Esophagus muscularis mucosa (tissue), 4 donors: ENCODE results near the gene TGFBRAP1. TPM values are rescaled to one million over a fixed set of nuclear protein-coding genes. Genes with fewer than 3 reads are reported as not detected.

ENCODE experiments used
- DNase-seq: peaks from one replicate; pipeline ENCODE4 v3.0.0-alpha.2; 2017; ENCODE audit errors: extremely low spot score
- H3K27ac ChIP-seq, 4 donors: fragments of 200-600 bp; sonication (generic); replicated peaks in 1 of 4; 1 replicate in 3 of 4; 2 replicates in 1 of 4; pipeline ENCODE4 v1.5.1; 2016 to 2019; ENCODE audit warnings: mild to moderate bottlenecking in 1 of 4
- H3K27me3 ChIP-seq, 4 donors: fragments of 200-600 bp; sonication (generic); one replicate each; pipeline versions ENCODE4 v1.5.1 to v1.6.0; 2016 to 2019
- H3K36me3 ChIP-seq, 4 donors: fragments of 200-600 bp; sonication (generic); one replicate each; pipeline ENCODE4 v1.5.1; 2016 to 2019
- H3K4me1 ChIP-seq, 4 donors: fragments of 200-600 bp; sonication (generic); one replicate each; pipeline ENCODE4 v1.5.1; 2016 to 2019
- H3K4me3 ChIP-seq, 4 donors: fragments of 200-600 bp; sonication (generic); 1 replicate in 2 of 4; 2 replicates in 2 of 4; pipeline ENCODE4 v1.5.1; 2016 to 2019; ENCODE audit warnings: mild to moderate bottlenecking in 4 of 4, moderate library complexity in 1 of 4
- H3K9me3 ChIP-seq, 4 donors: fragments of 200-600 bp; sonication (generic); 1 replicate in 3 of 4; 2 replicates in 1 of 4; pipeline ENCODE4 v1.5.1; 2016 to 2019
- CTCF ChIP-seq, 3 experiments: fragments of 200-600 bp in 2 of 3; fragments of 450-650 bp in 1 of 3; sonication (generic) in 2 of 3; IDR thresholded peaks; one replicate each; pipeline ENCODE4 v1.5.1; 2017 to 2019; ENCODE audit warnings: antibody characterized with exemption in 3 of 3, mild to moderate bottlenecking in 2 of 3, moderate library complexity in 1 of 3
- EP300 ChIP-seq: sonication (generic); formaldehyde crosslinking; IDR thresholded peaks from one replicate; pipeline ENCODE4 v1.6.1; 2017; ENCODE audit warnings: antibody characterized with exemption
- POLR2A ChIP-seq: fragments of 450-650 bp; IDR thresholded peaks from one replicate; pipeline ENCODE4 v1.6.1; 2017; ENCODE audit warnings: antibody characterized with exemption, moderate library complexity, mild to moderate bottlenecking, low read depth
- POLR2AphosphoS5 ChIP-seq, 2 donors: sonication (generic); formaldehyde crosslinking; IDR thresholded peaks; one replicate each; pipeline ENCODE4 v1.6.1; 2017; ENCODE audit warnings: antibody characterized with exemption in 2 of 2
- WGBS: methylation state at CpG from one replicate; pipeline ENCODE4 v1.1.5; 2018; 5-methylcytosine and 5-hydroxymethylcytosine counted together
- intact Hi-C: fragments of 100-400 bp; cut with DNase I; formaldehyde crosslinking; loops from one replicate; pipeline ENCODE4 v1.15.1; 2023
- total RNA-seq, 4 donors: library from RNA; depleted of rRNA; stranded (reverse); fragments of >200 nt; gene quantifications; one replicate each; pipeline versions ENCODE4 v1.1.0 to v1.2.1, GENCODE V29; 2016

Gene TGFBRAP1
- total RNA-seq, 4 donors from 2014 or later = 20.8 to 34.4 (median 27.9) TPM

GRCh38 chr2:105262651-105263091 lies 66.9 kb downstream of the TGFBRAP1 start:
- H3K36me3 ChIP-seq = peaks cover 25 to 50% (median 40%) of the 10 kb centered on the region in 4 donors
- 86% methylated on average over 10 of the region's 10 CpGs for WGBS

GRCh38 chr2:105261061-105261460 lies 68.5 kb downstream of the TGFBRAP1 start:
- H3K27me3 ChIP-seq = no peaks in the 10 kb centered on the region
- H3K4me3 ChIP-seq = no peak overlapping the region
- intact Hi-C loops = no loop called here
- peaks cover 11 to 34% (median 24%) of the 10 kb centered on the region in 4 donors for H3K36me3 ChIP-seq
- WGBS = 73% methylated on average over 5 of the region's 5 CpGs
- H3K4me1 ChIP-seq = no peaks in the 10 kb centered on the region
- no peak overlapping the region for H3K27ac ChIP-seq
- no peaks in the 10 kb centered on the region for H3K9me3 ChIP-seq
- no peak for DNase-seq
- no peak for TF ChIP-seq POLR2A
- no peak for TF ChIP-seq EP300
- no peak for TF ChIP-seq POLR2AphosphoS5 (IDR thresholded peaks at IDR 0.05)
- no peak for TF ChIP-seq CTCF (IDR thresholded peaks at IDR 0.05)

More at GRCh38 chr2:105262651-105263091, 66.9 kb downstream of the TGFBRAP1 start:
- no peak for DNase-seq
- no peaks in the 10 kb centered on the region for H3K9me3 ChIP-seq
- intact Hi-C loops = no loop called here
- H3K4me3 ChIP-seq = no peak overlapping the region
- H3K4me1 ChIP-seq = no peaks in the 10 kb centered on the region
- TF ChIP-seq EP300 (no peak), POLR2A (no peak), CTCF (IDR thresholded peaks at IDR 0.05) (no peak), POLR2AphosphoS5 (IDR thresholded peaks at IDR 0.05) (no peak)
- H3K27me3 ChIP-seq = no peaks in the 10 kb centered on the region
- no peak overlapping the region for H3K27ac ChIP-seq

- Histone ChIP-seq H3K27ac (no peak overlapping the region), H3K36me3 (peaks cover 0 to 13% (median 10%) of the 10 kb centered on the region in 4 donors), H3K27me3 (no peaks in the 10 kb centered on the region), H3K4me3 (no peak overlapping the region), H3K9me3 (no peaks in the 10 kb centered on the region), H3K4me1 (no peaks in the 10 kb centered on the region)
- intact Hi-C loops = no loop called here
- TF ChIP-seq EP300 = no peak
- TF ChIP-seq CTCF (IDR thresholded peaks at IDR 0.05) = no peak
- TF ChIP-seq POLR2AphosphoS5 (IDR thresholded peaks at IDR 0.05) = no peak
- no peak for TF ChIP-seq POLR2A
- WGBS = 61% methylated on average over 6 of the region's 10 CpGs
- DNase-seq = no peak
These were observed 70.6 kb downstream of the TGFBRAP1 start for GRCh38 chr2:105258835-105259350.

- Histone ChIP-seq H3K9me3 (no peaks in the 10 kb centered on the region), H3K4me3 (no peak overlapping the region), H3K27ac (no peak overlapping the region), H3K27me3 (no peaks in the 10 kb centered on the region), H3K4me1 (no peaks in the 10 kb centered on the region), H3K36me3 (peaks cover 0 to 6% (median 2%) of the 10 kb centered on the region in 4 donors)
- TF ChIP-seq POLR2A (no peak), CTCF (IDR thresholded peaks at IDR 0.05) (no peak), POLR2AphosphoS5 (IDR thresholded peaks at IDR 0.05) (no peak), EP300 (no peak)
- WGBS = 72% methylated on average over 2 of the region's 3 CpGs
- intact Hi-C loops = no loop called here
- DNase-seq = no peak
These were observed 71.6 kb downstream of the TGFBRAP1 start for GRCh38 chr2:105257981-105258380.
